ENCODE data around the gene RDH16. TPM values are rescaled to one million over a fixed set of nuclear protein-coding genes. Genes with fewer than 3 reads are reported as not detected.

Gene RDH16
- total RNA-seq, 4 donors from 2014 or later = 1.5 to 1.8 (median 1.7) TPM; not detected in 1

GRCh38 chr12:56998316-56998715 lies 40.9 kb upstream of the RDH16 start:
- H3K4me1 ChIP-seq = peaks cover 0 to 19% (median 8%) of the 10 kb centered on the region in 4 donors
- no peaks in the 10 kb centered on the region for H3K27me3 ChIP-seq
- TF ChIP-seq POLR2A (IDR thresholded peaks at IDR 0.05) (no peak), EP300 (IDR thresholded peaks at IDR 0.05) (no peak)
- TF ChIP-seq, protein P1, sequence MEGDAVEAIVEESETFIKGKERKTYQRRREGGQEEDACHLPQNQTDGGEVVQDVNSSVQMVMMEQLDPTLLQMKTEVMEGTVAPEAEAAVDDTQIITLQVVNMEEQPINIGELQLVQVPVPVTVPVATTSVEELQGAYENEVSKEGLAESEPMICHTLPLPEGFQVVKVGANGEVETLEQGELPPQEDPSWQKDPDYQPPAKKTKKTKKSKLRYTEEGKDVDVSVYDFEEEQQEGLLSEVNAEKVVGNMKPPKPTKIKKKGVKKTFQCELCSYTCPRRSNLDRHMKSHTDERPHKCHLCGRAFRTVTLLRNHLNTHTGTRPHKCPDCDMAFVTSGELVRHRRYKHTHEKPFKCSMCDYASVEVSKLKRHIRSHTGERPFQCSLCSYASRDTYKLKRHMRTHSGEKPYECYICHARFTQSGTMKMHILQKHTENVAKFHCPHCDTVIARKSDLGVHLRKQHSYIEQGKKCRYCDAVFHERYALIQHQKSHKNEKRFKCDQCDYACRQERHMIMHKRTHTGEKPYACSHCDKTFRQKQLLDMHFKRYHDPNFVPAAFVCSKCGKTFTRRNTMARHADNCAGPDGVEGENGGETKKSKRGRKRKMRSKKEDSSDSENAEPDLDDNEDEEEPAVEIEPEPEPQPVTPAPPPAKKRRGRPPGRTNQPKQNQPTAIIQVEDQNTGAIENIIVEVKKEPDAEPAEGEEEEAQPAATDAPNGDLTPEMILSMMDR (IDR thresholded peaks at IDR 0.05) = no peak
- no peak for DNase-seq (ENCODE audit: low spot score in 2 of 2)
- H3K27ac ChIP-seq = no peak overlapping the region
- H3K9me3 ChIP-seq = no peaks in the 10 kb centered on the region
- H3K4me3 ChIP-seq = no peak overlapping the region
- H3K36me3 ChIP-seq = peaks cover 0 to 78% (median 0%) of the 10 kb centered on the region in 3 donors
- 86 to 89% methylated on average over 6 of the region's 6 CpGs for WGBS, 2 donors

DNA sequence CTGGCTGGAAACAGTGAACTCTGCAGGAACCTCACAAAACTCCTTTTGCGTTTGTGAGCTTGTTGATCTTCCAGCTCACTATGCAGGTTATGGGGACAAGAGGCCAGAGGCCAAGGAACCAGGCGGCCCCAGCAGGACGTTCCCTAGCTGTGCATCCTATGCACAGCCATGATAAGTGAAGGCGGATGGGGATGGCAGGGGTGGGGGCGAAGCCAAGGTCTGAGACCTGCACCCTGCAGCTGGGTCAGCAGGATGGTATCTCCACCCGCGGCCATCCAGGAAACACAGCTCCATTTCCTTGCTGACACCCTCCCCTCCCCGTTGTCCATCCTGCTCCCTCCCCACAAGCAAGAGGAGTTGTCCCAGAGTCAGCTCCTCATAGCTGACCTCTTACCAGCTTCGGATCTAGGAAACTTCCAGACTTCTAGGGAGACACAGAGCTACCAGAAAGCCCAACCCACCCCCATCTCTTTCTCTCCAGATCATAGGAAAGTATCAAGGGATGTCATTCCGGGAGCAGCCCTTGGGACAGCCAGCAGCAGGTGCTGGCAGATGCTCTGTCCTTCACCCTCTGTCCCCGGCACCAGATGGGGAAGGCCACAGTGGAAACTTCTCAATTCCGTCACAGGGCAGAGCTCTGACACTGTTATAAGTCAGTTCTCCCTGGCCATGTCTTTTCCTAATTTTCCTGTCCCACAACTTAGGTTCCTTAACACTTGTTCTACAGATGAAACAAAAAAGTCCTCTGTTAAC lies 39.6 kb upstream of the RDH16 start:
- Histone ChIP-seq H3K9me3 (no peaks in the 10 kb centered on the region), H3K4me1 (peaks cover 0 to 16% (median 8%) of the 10 kb centered on the region in 4 donors), H3K27ac (no peak overlapping the region), H3K36me3 (peaks cover 0 to 64% (median 0%) of the 10 kb centered on the region in 3 donors), H3K4me3 (no peak overlapping the region), H3K27me3 (no peaks in the 10 kb centered on the region)
- no peak for DNase-seq (ENCODE audit: low spot score in 2 of 2)
- WGBS, 2 donors = 64 to 74% methylated on average over 12 of the region's 12 CpGs
- no peak for TF ChIP-seq POLR2A (IDR thresholded peaks at IDR 0.05)
- TF ChIP-seq EP300 (IDR thresholded peaks at IDR 0.05) = no peak
- TF ChIP-seq, protein P1 (IDR thresholded peaks at IDR 0.05) = no peak

- Histone ChIP-seq H3K4me3 (no peak overlapping the region), H3K27ac (no peak overlapping the region), H3K36me3 (peaks cover 0 to 55% (median 0%) of the 10 kb centered on the region in 3 donors), H3K9me3 (no peaks in the 10 kb centered on the region), H3K27me3 (no peaks in the 10 kb centered on the region), H3K4me1 (peaks cover 0 to 10% (median 4%) of the 10 kb centered on the region in 4 donors)
- DNase-seq (ENCODE audit: low spot score in 2 of 2) = no peak
- TF ChIP-seq POLR2A (IDR thresholded peaks at IDR 0.05) = no peak
- TF ChIP-seq, protein P1 (IDR thresholded peaks at IDR 0.05) = no peak
- no peak for TF ChIP-seq EP300 (IDR thresholded peaks at IDR 0.05)
- WGBS, 2 donors = 93 to 99% methylated on average over 11 of the region's 11 CpGs
Observed at GRCh38 chr12:56995930-56996496, 38.6 kb upstream of the RDH16 start.

- DNase-seq (ENCODE audit: low spot score in 2 of 2) = no peak
- no peak overlapping the region for H3K27ac ChIP-seq
- WGBS, 2 donors = 93 to 95% methylated on average over 23 to 26 of the region's 26 CpGs
- no peaks in the 10 kb centered on the region for H3K9me3 ChIP-seq
- peaks cover 0 to 48% (median 0%) of the 10 kb centered on the region in 3 donors for H3K36me3 ChIP-seq
- no peaks in the 10 kb centered on the region for H3K27me3 ChIP-seq
- peaks cover 0 to 14% (median 4%) of the 10 kb centered on the region in 4 donors for H3K4me1 ChIP-seq
- H3K4me3 ChIP-seq = no peak overlapping the region
- TF ChIP-seq POLR2A (IDR thresholded peaks at IDR 0.05) (no peak), EP300 (IDR thresholded peaks at IDR 0.05) (no peak)
- TF ChIP-seq, protein P1 (IDR thresholded peaks at IDR 0.05) = no peak
Observed at GRCh38 chr12:56995201-56995929, 38.0 kb upstream of the RDH16 start.

Data from tibial nerve (tissue), 4 donors.